K562 (cell line): ENCODE results near the gene VENTX. TPM values are rescaled to one million over a fixed set of nuclear protein-coding genes. Genes with fewer than 3 reads are reported as not detected.

Experiments
- FOXA1 ChIP-seq: fragments of 450-650 bp; IDR thresholded peaks from 2 replicates; pipeline ENCODE4 v1.6.1; 2016; ENCODE audit warnings: mild to moderate bottlenecking, borderline replicate concordance
- MEIS2 ChIP-seq: fragments of 450-650 bp; IDR thresholded peaks from 2 replicates; pipeline ENCODE4 v1.6.1; 2014; ENCODE audit warnings: mild to moderate bottlenecking; ENCODE audit not compliant: partially characterized antibody
- NR1H2 ChIP-seq: sonication (generic); formaldehyde crosslinking; IDR thresholded peaks from 2 replicates; pipeline ENCODE4 v1.4.0; 2020; ENCODE audit warnings: mild to moderate bottlenecking, missing genetic modification reagents
- RBFOX2 ChIP-seq: fragments of 200-400 bp; formaldehyde crosslinking; IDR thresholded peaks from 2 replicates; pipeline ENCODE4 v1.6.1; 2017; ENCODE audit warnings: low read depth, mild to moderate bottlenecking, low read length, moderate library complexity
- RBM34 ChIP-seq: fragments of 200-400 bp; formaldehyde crosslinking; IDR thresholded peaks from 2 replicates; pipeline ENCODE4 v1.6.1; 2018; ENCODE audit warnings: low read length, borderline replicate concordance; ENCODE audit not compliant: insufficient read depth
- RHOXF2B ChIP-seq: fragments of 250-450 bp; sonication (Bioruptor Pico); conservative IDR thresholded peaks from 2 replicates; pipeline ENCODE4 v1.5.1; 2021
- SPI1 ChIP-seq: IDR thresholded peaks from 2 replicates; pipeline ENCODE4 v1.6.1; 2011; ENCODE audit warnings: low read depth, low read length, control low read depth, borderline replicate concordance
- THRB ChIP-seq: fragments of 450-650 bp; formaldehyde crosslinking; conservative IDR thresholded peaks from 2 replicates; pipeline ENCODE4 v1.4.0; 2022; ENCODE audit warnings: mild to moderate bottlenecking, missing genetic modification characterization
- ZBTB1 ChIP-seq: sonication (generic); formaldehyde crosslinking; IDR thresholded peaks from 2 replicates; pipeline ENCODE4 v1.8.1; 2023; ENCODE audit warnings: missing genetic modification reagents, low read depth, mild to moderate bottlenecking, borderline replicate concordance
- ZBTB33 ChIP-seq: sonication (generic); formaldehyde crosslinking; IDR thresholded peaks from 2 replicates; pipeline ENCODE4 v1.8.1; 2023; ENCODE audit warnings: mild to moderate bottlenecking, missing genetic modification reagents
- ZNF23 ChIP-seq: fragments of 250-450 bp; sonication (Bioruptor Pico); IDR thresholded peaks from 2 replicates; pipeline ENCODE4 v1.4.0; 2020; ENCODE audit warnings: mild to moderate bottlenecking
- ZNF717 ChIP-seq: fragments of 250-450 bp; sonication (Bioruptor Pico); IDR thresholded peaks from 2 replicates; pipeline ENCODE4 v1.5.0; 2021
- ZNF764 ChIP-seq: fragments of 250-450 bp; sonication (Bioruptor Pico); IDR thresholded peaks from 2 replicates; pipeline ENCODE4 v1.4.0; 2020; ENCODE audit warnings: low read depth, mild to moderate bottlenecking, moderate library complexity
- polyA plus RNA-seq, 8 experiments: library from polyadenylated mRNA; depleted of rRNA in 4 of 8; stranded (reverse) in 5 of 8; unstranded in 3 of 8; fragments of >200 nt; fragmentation: Nextera tagmentation in 2 of 8; fragmentation: Illumina TruSeq in 1 of 8; extraction: Ambion mirVana in 2 of 8; extraction: Trizol in 1 of 8; gene quantifications; 2 replicates each; pipeline versions ENCODE4 v1.2.1 to v1.2.3, GENCODE V29; 2011 to 2014; ENCODE audit warnings: inconsistent platforms in 1 of 8, missing spikeins in 1 of 8
- total RNA-seq, 7 experiments: library from RNA; depleted of rRNA in 6 of 7; stranded (reverse); fragments of >200 nt in 6 of 7; fragmentation: Illumina TruSeq in 2 of 7; extraction: Trizol in 2 of 7; gene quantifications; 2 replicates each; pipeline versions ENCODE4 v1.2.1 to v1.2.3, GENCODE V29; 2011 to 2021; ENCODE audit warnings: low replicate concordance in 1 of 7

Gene VENTX
- total and polyA plus RNA-seq, 9 of the 15 experiments (the other 6 are each of a cell fraction or from before 2014, with no cell fraction given): 0.07 to 0.70 (median 0.20) TPM; not detected in 1

GRCh38 chr10:133276435-133277201 is 39.0 kb downstream of the VENTX start, which contains the start of gene ADAM8 (continued):
- TF ChIP-seq SPI1 (no peak), ZNF717 (CRISPR knock-in tag) (no peak), THRB (CRISPR knock-in tag) (no peak), RBFOX2 (peak; percentile 34; the same call in 1 of the 2 replicates), ZNF23 (no peak), NR1H2 (CRISPR knock-in tag) (no peak), ZBTB33 (CRISPR knock-in tag) (peak; percentile 61; the same call in 1 of the 2 replicates), RHOXF2B (CRISPR knock-in tag) (no peak), RBM34 (no peak), MEIS2 (no peak), FOXA1 (no peak), ZNF764 (CRISPR knock-in tag) (no peak), ZBTB1 (CRISPR knock-in tag) (no peak)
